Measurements from ENCODE around the gene ATG14. TPM values are rescaled to one million over a fixed set of nuclear protein-coding genes. Genes with fewer than 3 reads are reported as not detected.

Gene ATG14
- total RNA-seq, 2 donors from 2014 or later: 10.6 to 10.9 TPM

GRCh38 chr14:55399183-55399582 is 12.4 kb downstream of the ATG14 start:
- Histone ChIP-seq H3K27me3 (no peaks in the 10 kb centered on the region), H3K9me3 (no peaks in the 10 kb centered on the region), H3K4me3 (no peak overlapping the region), H3K27ac (no peak overlapping the region), H3K4me1 (no peaks in the 10 kb centered on the region), H3K36me3 (replicated peaks in 1 of 2; ENCODE audit: insufficient read depth in 1 of 2, low read depth in 2 of 2) (peaks cover 0 to 3% of the 10 kb centered on the region in 2 donors)
- TF ChIP-seq POLR2A (IDR thresholded peaks at IDR 0.05): no peak
- no peak for TF ChIP-seq CTCF (IDR thresholded peaks at IDR 0.05)
- intact Hi-C loops (cut with DNase I): no loop called here
- 95 to 97% methylated on average over 1 of the region's 1 CpG for WGBS, 2 donors
- ATAC-seq (no peak), DNase-seq (no peak)

- intact Hi-C loops (cut with DNase I): no loop called here
- 84 to 89% methylated on average over 5 of the region's 5 CpGs for WGBS, 2 donors
- Histone ChIP-seq H3K4me3 (no peak overlapping the region), H3K9me3 (no peaks in the 10 kb centered on the region), H3K27me3 (no peaks in the 10 kb centered on the region), H3K4me1 (no peaks in the 10 kb centered on the region), H3K36me3 (replicated peaks in 1 of 2; ENCODE audit: insufficient read depth in 1 of 2, low read depth in 2 of 2) (peaks cover 0 to 3% of the 10 kb centered on the region in 2 donors), H3K27ac (no peak overlapping the region)
- peak; percentile 35 for ATAC-seq
- DNase-seq: peak in 2 of 4 donors; percentile 22 to 29
- TF ChIP-seq POLR2A (IDR thresholded peaks at IDR 0.05) (no peak), CTCF (IDR thresholded peaks at IDR 0.05) (no peak)
Observed at GRCh38 chr14:55398679-55399078, 13.0 kb downstream of the ATG14 start.

- TF ChIP-seq CTCF (IDR thresholded peaks at IDR 0.05) (no peak), POLR2A (IDR thresholded peaks at IDR 0.05) (no peak)
- H3K4me3 ChIP-seq: no peak overlapping the region
- no peaks in the 10 kb centered on the region for H3K4me1 ChIP-seq
- H3K27me3 ChIP-seq: no peaks in the 10 kb centered on the region
- DNase-seq (no peak), ATAC-seq (no peak)
- H3K27ac ChIP-seq: no peak overlapping the region
- H3K36me3 ChIP-seq (replicated peaks in 1 of 2; ENCODE audit: insufficient read depth in 1 of 2, low read depth in 2 of 2): peaks cover 0 to 5% of the 10 kb centered on the region in 2 donors
- intact Hi-C loops (cut with DNase I): no loop called here
- 88 to 90% methylated on average over 4 of the region's 4 CpGs for WGBS, 2 donors
- no peaks in the 10 kb centered on the region for H3K9me3 ChIP-seq
Observed at GRCh38 chr14:55389330-55389729, 22.3 kb downstream of the ATG14 start.

GRCh38 chr14:55388160-55388559 is 23.5 kb downstream of the ATG14 start:
- DNase-seq (no peak), ATAC-seq (no peak)
- intact Hi-C loops (cut with DNase I): no loop called here
- Histone ChIP-seq H3K9me3 (no peaks in the 10 kb centered on the region), H3K27ac (no peak overlapping the region), H3K27me3 (no peaks in the 10 kb centered on the region), H3K4me1 (no peaks in the 10 kb centered on the region), H3K36me3 (replicated peaks in 1 of 2; ENCODE audit: insufficient read depth in 1 of 2, low read depth in 2 of 2) (peaks cover 0 to 5% of the 10 kb centered on the region in 2 donors), H3K4me3 (no peak overlapping the region)
- TF ChIP-seq CTCF (IDR thresholded peaks at IDR 0.05) (no peak), POLR2A (IDR thresholded peaks at IDR 0.05) (no peak)

- ATAC-seq (no peak), DNase-seq (no peak)
- H3K9me3 ChIP-seq: no peaks in the 10 kb centered on the region
- peaks cover 0 to 5% of the 10 kb centered on the region in 2 donors for H3K36me3 ChIP-seq (replicated peaks in 1 of 2; ENCODE audit: insufficient read depth in 1 of 2, low read depth in 2 of 2)
- H3K27ac ChIP-seq: no peak overlapping the region
- no peak overlapping the region for H3K4me3 ChIP-seq
- H3K4me1 ChIP-seq: no peaks in the 10 kb centered on the region
- no peak for TF ChIP-seq POLR2A (IDR thresholded peaks at IDR 0.05)
- no peaks in the 10 kb centered on the region for H3K27me3 ChIP-seq
- intact Hi-C loops (cut with DNase I): no loop called here
- 94 to 95% methylated on average over 4 of the region's 4 CpGs for WGBS, 2 donors
Observed at GRCh38 chr14:55387121-55387520, 24.5 kb downstream of the ATG14 start.
